WTC11 (cell line): ENCODE data around the gene RFTN1. TPM values are rescaled to one million over a fixed set of nuclear protein-coding genes. Genes with fewer than 3 reads are reported as not detected.

Source experiments
- ATAC-seq: fragments of 200-7000 bp; cut with Tn5 transposase; 2 replicates; pipeline ENCODE4 v1.10.0; 2021; ENCODE audit warnings: mild to moderate bottlenecking, moderate library complexity
- CTCF ChIA-PET: fragments of 300-600 bp; sonication (Branson Sonifier 250); formaldehyde crosslinking; loops from one replicate; lab custom pipeline; 2021; ENCODE audit warnings: antibody characterized with exemption; lab: Charles Lee
- POLR2A ChIA-PET: fragments of 350-600 bp; sonication (Branson Sonifier 250); formaldehyde crosslinking; loops from one replicate; lab custom pipeline; 2021; ENCODE audit warnings: antibody characterized with exemption; lab: Charles Lee
- DNase-seq: peaks from one replicate; pipeline ENCODE4 v3.0.0; 2021; ENCODE audit warnings: low spot score
- H3K27ac Mint-ChIP-seq: 2 replicates; pipeline ENCODE4 v1.8.0; 2021; ENCODE audit warnings: mixed read lengths
- H3K27me3 Mint-ChIP-seq: 2 replicates; pipeline ENCODE4 v1.8.0; 2021; ENCODE audit warnings: low read depth, mild to moderate bottlenecking, moderate library complexity, mixed read lengths
- H3K36me3 Mint-ChIP-seq: 2 replicates; pipeline ENCODE4 v1.8.0; 2021; ENCODE audit warnings: mixed read lengths
- H3K4me1 Mint-ChIP-seq: 2 replicates; pipeline ENCODE4 v1.8.0; 2022; ENCODE audit warnings: mixed read lengths
- H3K4me3 Mint-ChIP-seq: 2 replicates; pipeline ENCODE4 v1.8.0; 2021; ENCODE audit warnings: mild to moderate bottlenecking, moderate library complexity, mixed read lengths
- H3K9me3 Mint-ChIP-seq: 2 replicates; pipeline ENCODE4 v1.8.0; 2021; ENCODE audit warnings: mixed read lengths
- ESRRA ChIP-seq: sonication (generic); formaldehyde crosslinking; IDR thresholded peaks from 2 replicates; pipeline ENCODE4 v1.8.1; 2022; ENCODE audit warnings: mild to moderate bottlenecking, missing genetic modification reagents, borderline replicate concordance
- MYBL2 ChIP-seq: sonication (generic); formaldehyde crosslinking; IDR thresholded peaks from 2 replicates; pipeline ENCODE4 v1.8.1; 2023; ENCODE audit warnings: mild to moderate bottlenecking, moderate library complexity, missing genetic modification reagents
- NFATC4 ChIP-seq: fragments of 250-450 bp; sonication (Bioruptor Pico); IDR thresholded peaks from 2 replicates; pipeline ENCODE4 v1.9.0; 2021; ENCODE audit warnings: mild to moderate bottlenecking
- ZNF121 ChIP-seq: sonication (generic); formaldehyde crosslinking; IDR thresholded peaks from 2 replicates; pipeline ENCODE4 v1.8.0; 2023; ENCODE audit warnings: missing genetic modification reagents
- ZNF317 ChIP-seq: sonication (generic); formaldehyde crosslinking; IDR thresholded peaks from 2 replicates; pipeline ENCODE4 v1.8.1; 2023; ENCODE audit warnings: low read depth, mild to moderate bottlenecking, moderate library complexity, missing genetic modification reagents, borderline replicate concordance
- ZNF416 ChIP-seq: fragments of 250-450 bp; sonication (Bioruptor Pico); IDR thresholded peaks from 2 replicates; pipeline ENCODE4 v1.9.0; 2021; ENCODE audit warnings: mild to moderate bottlenecking, inconsistent platforms
- total RNA-seq: library from RNA; stranded (reverse); gene quantifications from 3 replicates; pipeline ENCODE4 v1.2.3, GENCODE V29; 2021
- TF ChIP-seq, protein P1 (sequence below): sonication (generic); formaldehyde crosslinking; IDR thresholded peaks from 2 replicates; pipeline ENCODE4 v1.8.1; 2023; ENCODE audit warnings: mild to moderate bottlenecking, missing genetic modification reagents
- TF ChIP-seq, protein P2 (sequence below): sonication (generic); formaldehyde crosslinking; IDR thresholded peaks from 2 replicates; pipeline ENCODE4 v1.8.0; 2022; ENCODE audit warnings: mild to moderate bottlenecking, missing genetic modification reagents
- TF ChIP-seq, protein P3 (sequence below): sonication (generic); formaldehyde crosslinking; IDR thresholded peaks from 2 replicates; pipeline ENCODE4 v1.8.1; 2023; ENCODE audit warnings: mild to moderate bottlenecking, moderate library complexity, missing genetic modification reagents
- TF ChIP-seq, protein P4 (sequence below): fragments of 250-450 bp; sonication (Bioruptor Pico); IDR thresholded peaks from 2 replicates; pipeline ENCODE4 v2.1.2; 2022; ENCODE audit warnings: mild to moderate bottlenecking, moderate library complexity
- TF ChIP-seq, protein P5 (sequence below): sonication (generic); formaldehyde crosslinking; IDR thresholded peaks from 2 replicates; pipeline ENCODE4 v1.8.0; 2022; ENCODE audit warnings: mild to moderate bottlenecking, missing genetic modification reagents
- TF ChIP-seq, protein P6 (sequence below): sonication (generic); formaldehyde crosslinking; IDR thresholded peaks from 2 replicates; pipeline ENCODE4 v1.8.0; 2023; ENCODE audit warnings: missing genetic modification reagents, mild to moderate bottlenecking, borderline replicate concordance
- TF ChIP-seq, protein P7 (sequence below): sonication (generic); formaldehyde crosslinking; conservative IDR thresholded peaks from 2 replicates; pipeline ENCODE4 v1.8.1; 2023; ENCODE audit warnings: mild to moderate bottlenecking, low read depth, missing genetic modification reagents, moderate library complexity
- TF ChIP-seq, protein P8 (sequence below): sonication (generic); formaldehyde crosslinking; IDR thresholded peaks from 2 replicates; pipeline ENCODE4 v1.8.1; 2022; ENCODE audit warnings: low read depth, mild to moderate bottlenecking, moderate library complexity, missing genetic modification reagents, borderline replicate concordance

Gene RFTN1
- total RNA-seq, 1 experiment from 2014 or later = 3.8 TPM

DNA sequence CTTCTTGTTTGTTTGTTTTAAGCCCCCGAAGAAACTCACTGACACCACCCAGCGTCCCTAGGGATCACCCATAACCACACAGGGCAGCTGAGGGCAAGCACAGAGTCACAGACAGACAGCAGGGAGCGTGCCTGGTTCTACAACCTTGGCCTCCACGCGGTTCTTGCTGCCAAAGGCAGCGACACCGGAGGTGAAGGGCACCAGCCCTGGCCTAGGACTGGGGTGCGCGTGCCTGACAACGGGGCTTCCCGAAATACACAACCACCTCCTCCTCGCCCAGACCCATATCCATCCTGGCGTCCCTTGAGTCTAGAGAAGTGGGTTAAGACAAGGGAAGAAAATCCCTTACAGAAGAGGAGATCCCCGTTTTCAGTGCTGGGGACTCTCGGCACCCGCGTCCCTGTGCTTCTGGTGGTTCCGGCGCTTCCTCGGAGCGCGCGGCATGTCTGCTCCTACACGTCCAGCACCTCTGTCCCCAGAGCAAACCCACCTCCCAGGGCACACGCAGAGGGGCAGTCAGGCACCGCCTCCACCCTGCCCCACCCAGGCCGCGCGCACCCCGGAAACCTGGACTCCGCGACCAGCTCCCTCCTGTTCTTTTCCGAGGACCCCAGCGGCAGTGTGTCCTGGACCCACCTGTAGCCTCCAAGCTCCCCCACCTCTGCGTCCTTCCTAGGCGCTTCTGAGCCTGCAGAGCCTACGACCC lies 911 bp downstream of the RFTN1 start:
- H3K27ac Mint-ChIP-seq = no peak overlapping the region
- TF ChIP-seq, protein P1, sequence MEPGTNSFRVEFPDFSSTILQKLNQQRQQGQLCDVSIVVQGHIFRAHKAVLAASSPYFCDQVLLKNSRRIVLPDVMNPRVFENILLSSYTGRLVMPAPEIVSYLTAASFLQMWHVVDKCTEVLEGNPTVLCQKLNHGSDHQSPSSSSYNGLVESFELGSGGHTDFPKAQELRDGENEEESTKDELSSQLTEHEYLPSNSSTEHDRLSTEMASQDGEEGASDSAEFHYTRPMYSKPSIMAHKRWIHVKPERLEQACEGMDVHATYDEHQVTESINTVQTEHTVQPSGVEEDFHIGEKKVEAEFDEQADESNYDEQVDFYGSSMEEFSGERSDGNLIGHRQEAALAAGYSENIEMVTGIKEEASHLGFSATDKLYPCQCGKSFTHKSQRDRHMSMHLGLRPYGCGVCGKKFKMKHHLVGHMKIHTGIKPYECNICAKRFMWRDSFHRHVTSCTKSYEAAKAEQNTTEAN (CRISPR knock-in tag) = no peak
- TF ChIP-seq, protein P2, sequence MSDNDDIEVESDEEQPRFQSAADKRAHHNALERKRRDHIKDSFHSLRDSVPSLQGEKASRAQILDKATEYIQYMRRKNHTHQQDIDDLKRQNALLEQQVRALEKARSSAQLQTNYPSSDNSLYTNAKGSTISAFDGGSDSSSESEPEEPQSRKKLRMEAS (CRISPR knock-in tag) = 0 out of 2 replicates have a peak, but pooled peaks have one; percentile 30
- TF ChIP-seq, all 79 proteins: peak for 1
- peak; percentile 21 for ATAC-seq
- CTCF ChIA-PET = interaction anchor here (0.6 to 3.4 kb wide), 4 partner anchors 13 to 316 kb away, joined by 3 to 14 read pairs (median 7); no protein-coding TSS in a partner anchor
- no peaks in the 10 kb centered on the region for H3K9me3 Mint-ChIP-seq
- no peaks in the 10 kb centered on the region for H3K36me3 Mint-ChIP-seq
- no peak for DNase-seq
- H3K27me3 Mint-ChIP-seq = peaks cover 61% of the 10 kb centered on the region
- H3K4me3 Mint-ChIP-seq = peak overlapping the region; percentile 87
- POLR2A ChIA-PET = no interaction called here
- peaks cover 41% of the 10 kb centered on the region for H3K4me1 Mint-ChIP-seq

DNA sequence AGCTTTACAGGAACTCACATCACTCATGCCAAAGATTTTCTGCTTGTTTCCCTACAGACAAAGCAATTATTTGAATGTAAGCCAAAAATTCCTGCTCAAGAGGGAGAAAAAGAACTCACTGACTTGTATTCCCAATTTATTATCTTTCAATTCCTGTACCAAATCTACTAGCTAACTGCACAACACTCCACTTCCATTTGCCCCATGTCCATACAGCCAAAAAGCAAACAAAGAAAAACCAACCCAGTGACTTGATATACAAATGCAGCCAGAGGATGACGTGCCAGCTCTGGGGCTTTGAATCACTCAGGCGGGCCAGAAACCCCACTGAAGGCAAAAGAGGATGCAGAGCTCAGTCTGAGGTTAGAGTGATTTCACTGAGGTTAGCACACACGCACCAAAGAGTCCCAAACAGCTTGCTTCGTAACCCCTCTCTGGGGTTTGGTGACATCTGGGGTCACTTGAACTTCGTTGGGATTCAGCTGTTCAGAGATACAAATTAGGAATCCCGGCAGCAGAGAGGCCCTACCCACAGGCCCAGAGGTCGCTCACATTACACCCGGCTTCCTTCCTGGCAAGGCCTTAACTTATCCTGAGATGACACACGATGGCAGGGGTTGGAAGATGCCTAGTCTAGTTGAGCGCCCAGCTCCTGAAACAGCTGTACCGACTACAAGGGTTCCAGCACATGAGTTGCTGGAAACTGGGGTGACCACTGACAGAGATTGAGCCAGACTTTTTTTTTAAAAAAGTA lies 1.6 kb downstream of the RFTN1 start:
- ChIA-PET POLR2A (no interaction called here), CTCF (interaction anchor here (1.5 to 3.4 kb wide), 3 partner anchors 13 to 221 kb away, joined by 4 to 14 read pairs (median 10); no protein-coding TSS in a partner anchor)
- H3K27ac Mint-ChIP-seq = no peak overlapping the region
- DNase-seq = no peak
- peak; percentile 27 for ATAC-seq
- peaks cover 61% of the 10 kb centered on the region for H3K27me3 Mint-ChIP-seq
- H3K9me3 Mint-ChIP-seq = no peaks in the 10 kb centered on the region
- TF ChIP-seq, protein P2 (CRISPR knock-in tag) = no peak
- TF ChIP-seq ZNF317 (no peak), ESRRA (CRISPR knock-in tag) (no peak), MYBL2 (CRISPR knock-in tag) (no peak), NFATC4 (CRISPR knock-in tag) (no peak), ZNF416 (CRISPR knock-in tag) (no peak), ZNF121 (CRISPR knock-in tag) (no peak)
- TF ChIP-seq, protein P3, sequence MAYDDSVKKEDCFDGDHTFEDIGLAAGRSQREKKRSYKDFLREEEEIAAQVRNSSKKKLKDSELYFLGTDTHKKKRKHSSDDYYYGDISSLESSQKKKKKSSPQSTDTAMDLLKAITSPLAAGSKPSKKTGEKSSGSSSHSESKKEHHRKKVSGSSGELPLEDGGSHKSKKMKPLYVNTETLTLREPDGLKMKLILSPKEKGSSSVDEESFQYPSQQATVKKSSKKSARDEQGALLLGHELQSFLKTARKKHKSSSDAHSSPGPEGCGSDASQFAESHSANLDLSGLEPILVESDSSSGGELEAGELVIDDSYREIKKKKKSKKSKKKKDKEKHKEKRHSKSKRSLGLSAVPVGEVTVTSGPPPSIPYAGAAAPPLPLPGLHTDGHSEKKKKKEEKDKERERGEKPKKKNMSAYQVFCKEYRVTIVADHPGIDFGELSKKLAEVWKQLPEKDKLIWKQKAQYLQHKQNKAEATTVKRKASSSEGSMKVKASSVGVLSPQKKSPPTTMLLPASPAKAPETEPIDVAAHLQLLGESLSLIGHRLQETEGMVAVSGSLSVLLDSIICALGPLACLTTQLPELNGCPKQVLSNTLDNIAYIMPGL (CRISPR knock-in tag) = no peak
- TF ChIP-seq, protein P4, sequence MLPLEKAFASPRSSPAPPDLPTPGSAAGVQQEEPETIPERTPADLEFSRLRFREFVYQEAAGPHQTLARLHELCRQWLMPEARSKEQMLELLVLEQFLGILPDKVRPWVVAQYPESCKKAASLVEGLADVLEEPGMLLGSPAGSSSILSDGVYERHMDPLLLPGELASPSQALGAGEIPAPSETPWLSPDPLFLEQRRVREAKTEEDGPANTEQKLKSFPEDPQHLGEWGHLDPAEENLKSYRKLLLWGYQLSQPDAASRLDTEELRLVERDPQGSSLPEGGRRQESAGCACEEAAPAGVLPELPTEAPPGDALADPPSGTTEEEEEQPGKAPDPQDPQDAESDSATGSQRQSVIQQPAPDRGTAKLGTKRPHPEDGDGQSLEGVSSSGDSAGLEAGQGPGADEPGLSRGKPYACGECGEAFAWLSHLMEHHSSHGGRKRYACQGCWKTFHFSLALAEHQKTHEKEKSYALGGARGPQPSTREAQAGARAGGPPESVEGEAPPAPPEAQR (CRISPR knock-in tag) = no peak
- TF ChIP-seq, protein P5, sequence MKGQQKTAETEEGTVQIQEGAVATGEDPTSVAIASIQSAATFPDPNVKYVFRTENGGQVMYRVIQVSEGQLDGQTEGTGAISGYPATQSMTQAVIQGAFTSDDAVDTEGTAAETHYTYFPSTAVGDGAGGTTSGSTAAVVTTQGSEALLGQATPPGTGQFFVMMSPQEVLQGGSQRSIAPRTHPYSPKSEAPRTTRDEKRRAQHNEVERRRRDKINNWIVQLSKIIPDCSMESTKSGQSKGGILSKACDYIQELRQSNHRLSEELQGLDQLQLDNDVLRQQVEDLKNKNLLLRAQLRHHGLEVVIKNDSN = no peak
- TF ChIP-seq, protein P6, sequence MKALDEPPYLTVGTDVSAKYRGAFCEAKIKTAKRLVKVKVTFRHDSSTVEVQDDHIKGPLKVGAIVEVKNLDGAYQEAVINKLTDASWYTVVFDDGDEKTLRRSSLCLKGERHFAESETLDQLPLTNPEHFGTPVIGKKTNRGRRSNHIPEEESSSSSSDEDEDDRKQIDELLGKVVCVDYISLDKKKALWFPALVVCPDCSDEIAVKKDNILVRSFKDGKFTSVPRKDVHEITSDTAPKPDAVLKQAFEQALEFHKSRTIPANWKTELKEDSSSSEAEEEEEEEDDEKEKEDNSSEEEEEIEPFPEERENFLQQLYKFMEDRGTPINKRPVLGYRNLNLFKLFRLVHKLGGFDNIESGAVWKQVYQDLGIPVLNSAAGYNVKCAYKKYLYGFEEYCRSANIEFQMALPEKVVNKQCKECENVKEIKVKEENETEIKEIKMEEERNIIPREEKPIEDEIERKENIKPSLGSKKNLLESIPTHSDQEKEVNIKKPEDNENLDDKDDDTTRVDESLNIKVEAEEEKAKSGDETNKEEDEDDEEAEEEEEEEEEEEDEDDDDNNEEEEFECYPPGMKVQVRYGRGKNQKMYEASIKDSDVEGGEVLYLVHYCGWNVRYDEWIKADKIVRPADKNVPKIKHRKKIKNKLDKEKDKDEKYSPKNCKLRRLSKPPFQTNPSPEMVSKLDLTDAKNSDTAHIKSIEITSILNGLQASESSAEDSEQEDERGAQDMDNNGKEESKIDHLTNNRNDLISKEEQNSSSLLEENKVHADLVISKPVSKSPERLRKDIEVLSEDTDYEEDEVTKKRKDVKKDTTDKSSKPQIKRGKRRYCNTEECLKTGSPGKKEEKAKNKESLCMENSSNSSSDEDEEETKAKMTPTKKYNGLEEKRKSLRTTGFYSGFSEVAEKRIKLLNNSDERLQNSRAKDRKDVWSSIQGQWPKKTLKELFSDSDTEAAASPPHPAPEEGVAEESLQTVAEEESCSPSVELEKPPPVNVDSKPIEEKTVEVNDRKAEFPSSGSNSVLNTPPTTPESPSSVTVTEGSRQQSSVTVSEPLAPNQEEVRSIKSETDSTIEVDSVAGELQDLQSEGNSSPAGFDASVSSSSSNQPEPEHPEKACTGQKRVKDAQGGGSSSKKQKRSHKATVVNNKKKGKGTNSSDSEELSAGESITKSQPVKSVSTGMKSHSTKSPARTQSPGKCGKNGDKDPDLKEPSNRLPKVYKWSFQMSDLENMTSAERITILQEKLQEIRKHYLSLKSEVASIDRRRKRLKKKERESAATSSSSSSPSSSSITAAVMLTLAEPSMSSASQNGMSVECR (CRISPR knock-in tag) = no peak
- TF ChIP-seq, protein P7, sequence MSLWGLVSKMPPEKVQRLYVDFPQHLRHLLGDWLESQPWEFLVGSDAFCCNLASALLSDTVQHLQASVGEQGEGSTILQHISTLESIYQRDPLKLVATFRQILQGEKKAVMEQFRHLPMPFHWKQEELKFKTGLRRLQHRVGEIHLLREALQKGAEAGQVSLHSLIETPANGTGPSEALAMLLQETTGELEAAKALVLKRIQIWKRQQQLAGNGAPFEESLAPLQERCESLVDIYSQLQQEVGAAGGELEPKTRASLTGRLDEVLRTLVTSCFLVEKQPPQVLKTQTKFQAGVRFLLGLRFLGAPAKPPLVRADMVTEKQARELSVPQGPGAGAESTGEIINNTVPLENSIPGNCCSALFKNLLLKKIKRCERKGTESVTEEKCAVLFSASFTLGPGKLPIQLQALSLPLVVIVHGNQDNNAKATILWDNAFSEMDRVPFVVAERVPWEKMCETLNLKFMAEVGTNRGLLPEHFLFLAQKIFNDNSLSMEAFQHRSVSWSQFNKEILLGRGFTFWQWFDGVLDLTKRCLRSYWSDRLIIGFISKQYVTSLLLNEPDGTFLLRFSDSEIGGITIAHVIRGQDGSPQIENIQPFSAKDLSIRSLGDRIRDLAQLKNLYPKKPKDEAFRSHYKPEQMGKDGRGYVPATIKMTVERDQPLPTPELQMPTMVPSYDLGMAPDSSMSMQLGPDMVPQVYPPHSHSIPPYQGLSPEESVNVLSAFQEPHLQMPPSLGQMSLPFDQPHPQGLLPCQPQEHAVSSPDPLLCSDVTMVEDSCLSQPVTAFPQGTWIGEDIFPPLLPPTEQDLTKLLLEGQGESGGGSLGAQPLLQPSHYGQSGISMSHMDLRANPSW (CRISPR knock-in tag) = no peak
- TF ChIP-seq, protein P8, sequence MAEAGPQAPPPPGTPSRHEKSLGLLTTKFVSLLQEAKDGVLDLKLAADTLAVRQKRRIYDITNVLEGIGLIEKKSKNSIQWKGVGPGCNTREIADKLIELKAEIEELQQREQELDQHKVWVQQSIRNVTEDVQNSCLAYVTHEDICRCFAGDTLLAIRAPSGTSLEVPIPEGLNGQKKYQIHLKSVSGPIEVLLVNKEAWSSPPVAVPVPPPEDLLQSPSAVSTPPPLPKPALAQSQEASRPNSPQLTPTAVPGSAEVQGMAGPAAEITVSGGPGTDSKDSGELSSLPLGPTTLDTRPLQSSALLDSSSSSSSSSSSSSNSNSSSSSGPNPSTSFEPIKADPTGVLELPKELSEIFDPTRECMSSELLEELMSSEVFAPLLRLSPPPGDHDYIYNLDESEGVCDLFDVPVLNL (CRISPR knock-in tag) = no peak
- TF ChIP-seq, all 79 proteins: peak for 0
- peaks cover 36% of the 10 kb centered on the region for H3K4me1 Mint-ChIP-seq
- no peaks in the 10 kb centered on the region for H3K36me3 Mint-ChIP-seq
- H3K4me3 Mint-ChIP-seq = peak overlapping the region; percentile 87
